Testis (tissue), 2 donors: Measurements from ENCODE around the gene BCORL1.

Experiments
- POLR2A ChIP-seq: fragments of 450-650 bp; IDR thresholded peaks from one replicate; pipeline ENCODE4 v1.6.1; 2017; ENCODE audit warnings: antibody characterized with exemption, mild to moderate bottlenecking, moderate library complexity
- TF ChIP-seq, protein P1 (sequence below), 3 experiments: fragments of 450-650 bp in 2 of 3; fragments of 200-600 bp in 1 of 3; sonication (generic) in 1 of 3; IDR thresholded peaks; one replicate each; pipeline ENCODE4 v1.5.1; 2016 to 2019; ENCODE audit warnings: antibody characterized with exemption in 3 of 3, mild to moderate bottlenecking in 2 of 3, moderate library complexity in 1 of 3

- TF ChIP-seq, protein P1, sequence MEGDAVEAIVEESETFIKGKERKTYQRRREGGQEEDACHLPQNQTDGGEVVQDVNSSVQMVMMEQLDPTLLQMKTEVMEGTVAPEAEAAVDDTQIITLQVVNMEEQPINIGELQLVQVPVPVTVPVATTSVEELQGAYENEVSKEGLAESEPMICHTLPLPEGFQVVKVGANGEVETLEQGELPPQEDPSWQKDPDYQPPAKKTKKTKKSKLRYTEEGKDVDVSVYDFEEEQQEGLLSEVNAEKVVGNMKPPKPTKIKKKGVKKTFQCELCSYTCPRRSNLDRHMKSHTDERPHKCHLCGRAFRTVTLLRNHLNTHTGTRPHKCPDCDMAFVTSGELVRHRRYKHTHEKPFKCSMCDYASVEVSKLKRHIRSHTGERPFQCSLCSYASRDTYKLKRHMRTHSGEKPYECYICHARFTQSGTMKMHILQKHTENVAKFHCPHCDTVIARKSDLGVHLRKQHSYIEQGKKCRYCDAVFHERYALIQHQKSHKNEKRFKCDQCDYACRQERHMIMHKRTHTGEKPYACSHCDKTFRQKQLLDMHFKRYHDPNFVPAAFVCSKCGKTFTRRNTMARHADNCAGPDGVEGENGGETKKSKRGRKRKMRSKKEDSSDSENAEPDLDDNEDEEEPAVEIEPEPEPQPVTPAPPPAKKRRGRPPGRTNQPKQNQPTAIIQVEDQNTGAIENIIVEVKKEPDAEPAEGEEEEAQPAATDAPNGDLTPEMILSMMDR (IDR thresholded peaks at IDR 0.05) = no peak
- TF ChIP-seq POLR2A = no peak
Observed at GRCh38 chrX:130058652-130059051, 76.2 kb downstream of the BCORL1 start.
